Caco-2 (cell line): ENCODE results near the gene NUMB. TPM values are rescaled to one million over a fixed set of nuclear protein-coding genes. Genes with fewer than 3 reads are reported as not detected.

Source experiments
- BruUV-seq: library from RNA; stranded (reverse); fragments of 400-500 nt; replicated peaks from 2 replicates; lab custom pipeline; 2021; lab: Mats Ljungman, UMichigan
- CTCF ChIA-PET: fragments of 300-600 bp; sonication (Branson Sonifier 250); formaldehyde crosslinking; loops from one replicate; lab custom pipeline; 2022; ENCODE audit warnings: antibody characterized with exemption; lab: Charles Lee
- POLR2A ChIA-PET: fragments of 300-600 bp; sonication (Branson Sonifier 250); formaldehyde crosslinking; loops from one replicate; lab custom pipeline; 2022; ENCODE audit warnings: antibody characterized with exemption; lab: Charles Lee
- DNase-seq, 2 experiments: peaks; one replicate each; pipeline versions ENCODE4 v3.0.0 to v3.0.0-alpha.2; 2020 to 2022
- H3K27me3 ChIP-seq: replicated peaks from 2 replicates; pipeline ENCODE4 v1.6.0; 2011; ENCODE audit warnings: low read length; ENCODE audit not compliant: control insufficient read depth, insufficient read depth
- H3K36me3 ChIP-seq: 2 replicates; pipeline ENCODE4 v1.5.1; 2011; ENCODE audit warnings: low read length; ENCODE audit not compliant: control insufficient read depth, insufficient read depth
- H3K4me1 ChIP-seq: fragments of 250-450 bp; sonication (Bioruptor Pico); 2 replicates; pipeline ENCODE4 v1.5.1; 2020; ENCODE audit warnings: mild to moderate bottlenecking
- H3K4me3 ChIP-seq: 2 replicates; pipeline ENCODE4 v1.5.1; 2011; ENCODE audit warnings: low read depth, mild to moderate bottlenecking, control low read depth, low read length
- H3K9me3 ChIP-seq: fragments of 250-450 bp; sonication (Bioruptor Pico); 2 replicates; pipeline ENCODE4 v1.5.1; 2020; ENCODE audit warnings: mild to moderate bottlenecking, moderate library complexity
- H3K27ac Mint-ChIP-seq: one replicate; pipeline ENCODE4 v1.8.0; 2022; ENCODE audit warnings: mixed read lengths; ENCODE audit not compliant: unreplicated experiment
- H3K27me3 Mint-ChIP-seq: one replicate; pipeline ENCODE4 v1.8.0; 2022; ENCODE audit warnings: mixed read lengths; ENCODE audit not compliant: insufficient read depth, unreplicated experiment
- H3K36me3 Mint-ChIP-seq: one replicate; pipeline ENCODE4 v1.8.0; 2022; ENCODE audit warnings: mild to moderate bottlenecking, mixed read lengths; ENCODE audit not compliant: insufficient read depth, unreplicated experiment
- H3K4me1 Mint-ChIP-seq: one replicate; pipeline ENCODE4 v1.8.0; 2022; ENCODE audit warnings: low read depth, mixed read lengths; ENCODE audit not compliant: unreplicated experiment
- H3K4me3 Mint-ChIP-seq: one replicate; pipeline ENCODE4 v1.8.0; 2022; ENCODE audit warnings: mild to moderate bottlenecking, moderate library complexity, mixed read lengths; ENCODE audit not compliant: unreplicated experiment
- H3K9me3 Mint-ChIP-seq: one replicate; pipeline ENCODE4 v1.8.0; 2022; ENCODE audit warnings: mixed read lengths; ENCODE audit not compliant: unreplicated experiment
- CTCF ChIP-seq, 2 experiments: fragments of 200-600 bp in 1 of 2; IDR thresholded peaks; 1 replicate in 1 of 2; 2 replicates in 1 of 2; pipeline versions ENCODE4 v1.5.1 to v1.8.0; 2011 to 2022; ENCODE audit warnings: antibody characterized with exemption in 1 of 2, control low read depth in 1 of 2, inconsistent platforms in 1 of 2, low read depth in 1 of 2, low read length in 1 of 2, mild to moderate bottlenecking in 1 of 2, moderate library complexity in 1 of 2; ENCODE audit not compliant: insufficient read depth in 1 of 2, severe bottlenecking in 1 of 2, unreplicated experiment in 1 of 2
- intact Hi-C: fragments of 100-400 bp; cut with micrococcal nuclease; formaldehyde crosslinking; loops from one replicate; pipeline ENCODE4 v1.10.0; 2022; ENCODE audit not compliant: unreplicated experiment
- total RNA-seq: library from RNA; stranded (reverse); gene quantifications from 2 replicates; pipeline ENCODE4 v1.2.3, GENCODE V29; 2022

The NUMB gene
- total RNA-seq, 1 experiment from 2014 or later = 67.6 TPM

- no peak overlapping the region for H3K27ac Mint-ChIP-seq
- no peaks in the 10 kb centered on the region for H3K9me3 Mint-ChIP-seq
- no peaks in the 10 kb centered on the region for H3K36me3 Mint-ChIP-seq
- no peak overlapping the region for H3K4me3 Mint-ChIP-seq
- intact Hi-C loops = no loop called here
- TF ChIP-seq CTCF (IDR thresholded peaks at IDR 0.05; ENCODE audit: insufficient read depth in 1 of 2, low read depth in 1 of 2, low read length in 1 of 2, severe bottlenecking in 1 of 2, unreplicated experiment in 1 of 2) = no peak
- ChIA-PET POLR2A (no interaction called here), CTCF (no interaction called here)
- DNase-seq = no peak
- Histone ChIP-seq H3K36me3 (no peaks in the 10 kb centered on the region), H3K4me3 (no peak overlapping the region), H3K27me3 (no peaks in the 10 kb centered on the region), H3K4me1 (no peaks in the 10 kb centered on the region), H3K9me3 (no peaks in the 10 kb centered on the region)
- no TSS peak for BruUV-seq
- H3K27me3 Mint-ChIP-seq = no peaks in the 10 kb centered on the region
- H3K4me1 Mint-ChIP-seq = no peaks in the 10 kb centered on the region
Measured at GRCh38 chr14:73438993-73439392, 19.4 kb downstream of the NUMB start.

- no peak for DNase-seq
- ChIA-PET CTCF (no interaction called here), POLR2A (no interaction called here)
- Mint-ChIP-seq H3K4me1 (no peaks in the 10 kb centered on the region), H3K9me3 (no peaks in the 10 kb centered on the region), H3K27me3 (no peaks in the 10 kb centered on the region), H3K27ac (no peak overlapping the region), H3K4me3 (no peak overlapping the region), H3K36me3 (no peaks in the 10 kb centered on the region)
- Histone ChIP-seq H3K9me3 (no peaks in the 10 kb centered on the region), H3K4me1 (peaks cover 5% of the 10 kb centered on the region), H3K4me3 (no peak overlapping the region), H3K27me3 (no peaks in the 10 kb centered on the region), H3K36me3 (no peaks in the 10 kb centered on the region)
- intact Hi-C loops = no loop called here
- no peak for TF ChIP-seq CTCF (IDR thresholded peaks at IDR 0.05; ENCODE audit: insufficient read depth in 1 of 2, low read depth in 1 of 2, low read length in 1 of 2, severe bottlenecking in 1 of 2, unreplicated experiment in 1 of 2)
- no TSS peak for BruUV-seq
Measured at GRCh38 chr14:73437206-73437605, 21.1 kb downstream of the NUMB start.

- Mint-ChIP-seq H3K27me3 (no peaks in the 10 kb centered on the region), H3K4me1 (peaks cover 14% of the 10 kb centered on the region), H3K27ac (no peak overlapping the region), H3K4me3 (no peak overlapping the region), H3K9me3 (no peaks in the 10 kb centered on the region), H3K36me3 (no peaks in the 10 kb centered on the region)
- intact Hi-C loops = no loop called here
- Histone ChIP-seq H3K36me3 (no peaks in the 10 kb centered on the region; the same call in 1 of the 2 replicates), H3K4me3 (no peak overlapping the region), H3K4me1 (peaks cover 31% of the 10 kb centered on the region), H3K9me3 (no peaks in the 10 kb centered on the region), H3K27me3 (no peaks in the 10 kb centered on the region)
- ChIA-PET CTCF (no interaction called here), POLR2A (interaction anchor here (1.0 kb wide), 1 partner anchor 26 kb away, joined by 3 read pairs; the partner anchor contains the start of gene NUMB)
- TF ChIP-seq CTCF (IDR thresholded peaks at IDR 0.05; ENCODE audit: insufficient read depth in 1 of 2, low read depth in 1 of 2, low read length in 1 of 2, severe bottlenecking in 1 of 2, unreplicated experiment in 1 of 2) = no peak
- DNase-seq = no peak
- BruUV-seq = no TSS peak
Measured at GRCh38 chr14:73432124-73432523, 26.2 kb downstream of the NUMB start.
